ENCODE measurements around the gene GNG13.

Gene GNG13

DNA sequence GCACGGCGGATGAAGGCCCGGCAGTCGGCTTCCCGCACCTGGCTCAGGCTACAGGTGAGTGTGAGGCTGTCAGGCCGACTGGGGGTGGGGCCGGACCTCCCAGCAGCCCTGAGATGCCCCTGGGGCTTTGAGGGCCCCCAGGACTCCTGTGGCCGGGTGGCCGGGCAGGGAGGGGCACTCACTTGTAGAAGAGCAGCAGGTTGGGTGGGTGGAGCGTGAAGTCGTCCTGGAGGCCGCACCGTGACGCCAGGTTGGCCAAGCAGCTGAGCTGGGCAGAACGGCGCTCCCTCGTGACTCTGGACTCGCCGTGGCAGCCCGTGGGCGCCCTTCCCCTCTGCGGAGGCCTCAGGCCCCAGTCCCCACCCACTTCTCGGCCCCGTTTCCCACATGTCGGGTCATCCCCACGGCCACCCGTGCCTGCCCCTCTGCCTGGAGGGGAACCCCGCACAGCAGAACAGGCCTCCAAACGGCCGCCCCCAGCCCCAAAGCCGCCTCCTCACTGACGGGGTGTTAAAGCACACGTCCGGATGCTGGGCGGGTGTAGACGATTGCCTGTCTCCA is 25.2 kb downstream of the GNG13 start:
- ChIA-PET CTCF (interaction anchor here (2.1 kb wide), 1 partner anchor 10 kb away, joined by 9 read pairs; no protein-coding TSS in a partner anchor), POLR2A (no interaction called here)
- TF ChIP-seq, protein P1, sequence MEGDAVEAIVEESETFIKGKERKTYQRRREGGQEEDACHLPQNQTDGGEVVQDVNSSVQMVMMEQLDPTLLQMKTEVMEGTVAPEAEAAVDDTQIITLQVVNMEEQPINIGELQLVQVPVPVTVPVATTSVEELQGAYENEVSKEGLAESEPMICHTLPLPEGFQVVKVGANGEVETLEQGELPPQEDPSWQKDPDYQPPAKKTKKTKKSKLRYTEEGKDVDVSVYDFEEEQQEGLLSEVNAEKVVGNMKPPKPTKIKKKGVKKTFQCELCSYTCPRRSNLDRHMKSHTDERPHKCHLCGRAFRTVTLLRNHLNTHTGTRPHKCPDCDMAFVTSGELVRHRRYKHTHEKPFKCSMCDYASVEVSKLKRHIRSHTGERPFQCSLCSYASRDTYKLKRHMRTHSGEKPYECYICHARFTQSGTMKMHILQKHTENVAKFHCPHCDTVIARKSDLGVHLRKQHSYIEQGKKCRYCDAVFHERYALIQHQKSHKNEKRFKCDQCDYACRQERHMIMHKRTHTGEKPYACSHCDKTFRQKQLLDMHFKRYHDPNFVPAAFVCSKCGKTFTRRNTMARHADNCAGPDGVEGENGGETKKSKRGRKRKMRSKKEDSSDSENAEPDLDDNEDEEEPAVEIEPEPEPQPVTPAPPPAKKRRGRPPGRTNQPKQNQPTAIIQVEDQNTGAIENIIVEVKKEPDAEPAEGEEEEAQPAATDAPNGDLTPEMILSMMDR (IDR thresholded peaks at IDR 0.05; ENCODE audit: insufficient read depth, low read length, missing control alignments), result no peak
- DNase-seq (ENCODE audit: low read depth, low spot score), result no peak
- no peak overlapping the region for H3K4me3 ChIP-seq (ENCODE audit: low read depth, low read length)

DNA sequence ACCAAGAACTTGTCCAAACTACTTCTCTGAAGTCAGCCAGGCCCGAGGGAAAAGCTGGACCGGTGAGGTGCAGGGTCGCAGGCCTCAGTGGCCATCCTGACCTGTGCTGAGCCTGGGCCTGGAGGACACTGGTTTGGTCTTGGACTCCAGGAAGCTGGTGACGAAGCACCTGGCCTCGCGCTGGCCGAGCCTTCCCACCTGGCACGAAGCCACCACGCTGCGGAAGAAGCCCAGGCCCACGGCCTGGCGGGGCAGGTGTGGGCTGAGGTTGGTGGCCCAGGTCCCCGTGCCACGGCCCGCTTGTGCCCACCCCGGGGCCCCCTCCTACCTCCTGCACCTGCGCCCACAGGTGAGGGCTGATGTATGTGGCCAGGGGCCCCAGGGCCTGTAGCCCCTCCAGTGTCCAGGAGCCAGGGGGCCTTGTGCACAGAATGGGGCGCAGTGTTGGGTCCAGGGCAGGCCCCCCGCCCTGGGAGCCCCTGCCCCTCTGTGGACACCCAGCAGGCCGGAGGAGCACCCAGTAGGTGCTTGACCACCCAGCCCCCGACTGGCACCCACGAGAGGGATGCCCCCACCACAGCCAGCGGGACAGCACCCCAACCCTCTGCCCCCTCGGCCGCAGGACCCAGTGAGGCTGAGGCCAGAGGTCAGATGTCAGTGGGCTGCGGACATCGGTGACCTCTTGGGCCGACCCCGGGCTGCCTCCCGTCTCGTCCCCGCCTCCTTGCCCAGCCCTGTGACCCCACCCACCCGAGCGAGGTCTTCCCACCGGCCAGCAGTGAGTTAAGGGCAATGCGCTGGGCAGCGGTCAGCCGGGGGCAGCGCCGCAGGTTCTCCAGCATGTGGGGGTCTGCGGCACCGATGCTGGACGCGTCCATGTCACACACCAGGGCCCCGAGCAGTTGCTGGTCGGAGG is 26.2 kb downstream of the GNG13 start:
- TF ChIP-seq, protein P1 (IDR thresholded peaks at IDR 0.05; ENCODE audit: insufficient read depth, low read length, missing control alignments), result no peak
- no peak for DNase-seq (ENCODE audit: low read depth, low spot score)
- POLR2A ChIA-PET, result no interaction called here
- no peak overlapping the region for H3K4me3 ChIP-seq (ENCODE audit: low read depth, low read length)
- CTCF ChIA-PET, result no interaction called here

DNA sequence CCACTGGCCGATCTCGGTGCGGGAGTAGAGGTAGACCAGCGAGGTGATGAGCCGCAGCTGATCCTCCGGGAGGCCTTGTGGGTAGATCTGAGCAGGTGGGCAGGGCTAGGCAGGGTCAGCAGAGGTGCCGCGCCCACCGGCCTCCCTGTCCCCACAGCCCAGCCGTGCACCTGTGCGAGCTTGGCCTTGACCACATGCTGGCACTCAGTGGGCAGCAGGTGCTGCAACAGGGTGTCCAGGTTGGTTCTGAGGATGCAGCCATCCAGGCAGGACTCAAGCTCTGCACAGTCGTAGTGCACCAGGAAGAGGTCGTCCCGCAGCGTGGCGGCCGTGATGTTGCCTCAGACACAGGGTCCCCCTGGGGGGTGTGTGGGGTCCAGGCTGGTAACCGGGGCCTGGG is 27.6 kb downstream of the GNG13 start:
- no peak for DNase-seq (ENCODE audit: low read depth, low spot score)
- POLR2A ChIA-PET, result interaction anchor here (0.6 kb wide), 1 partner anchor 1192 kb away, joined by 3 read pairs; the partner anchor contains the start of gene RPS2
- CTCF ChIA-PET, result interaction anchor here (1.8 kb wide), 2 partner anchors 12 to 60 kb away, joined by 6 to 8 read pairs; no protein-coding TSS in a partner anchor
- TF ChIP-seq, protein P1 (IDR thresholded peaks at IDR 0.05; ENCODE audit: insufficient read depth, low read length, missing control alignments), result no peak
- H3K4me3 ChIP-seq (ENCODE audit: low read depth, low read length), result no peak overlapping the region

DNA sequence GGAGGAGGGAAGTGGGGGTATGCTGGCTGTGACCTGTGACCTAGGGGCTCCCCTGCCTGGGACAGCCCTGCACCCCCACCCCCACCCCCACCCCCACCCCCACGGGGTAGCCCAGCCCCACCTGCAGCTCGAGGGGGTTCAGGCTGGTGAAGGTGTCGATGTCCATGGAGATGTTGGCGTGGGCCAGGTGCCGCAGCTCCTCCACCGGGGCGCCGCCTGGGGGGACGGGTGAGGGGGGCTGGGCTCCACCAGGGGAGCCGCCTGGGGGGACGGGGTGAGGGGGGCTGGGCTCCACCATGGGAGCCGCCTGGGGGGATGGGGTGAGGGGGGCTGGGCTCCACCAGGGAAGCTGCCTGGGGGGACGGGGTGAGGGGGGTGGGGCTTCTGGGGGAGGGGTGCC is 30.1 kb downstream of the GNG13 start:
- ChIA-PET CTCF (interaction anchor here (0.6 kb wide), 1 partner anchor 29 kb away, joined by 3 read pairs; no protein-coding TSS in a partner anchor), POLR2A (no interaction called here)
- DNase-seq (ENCODE audit: low read depth, low spot score), result no peak

DNA sequence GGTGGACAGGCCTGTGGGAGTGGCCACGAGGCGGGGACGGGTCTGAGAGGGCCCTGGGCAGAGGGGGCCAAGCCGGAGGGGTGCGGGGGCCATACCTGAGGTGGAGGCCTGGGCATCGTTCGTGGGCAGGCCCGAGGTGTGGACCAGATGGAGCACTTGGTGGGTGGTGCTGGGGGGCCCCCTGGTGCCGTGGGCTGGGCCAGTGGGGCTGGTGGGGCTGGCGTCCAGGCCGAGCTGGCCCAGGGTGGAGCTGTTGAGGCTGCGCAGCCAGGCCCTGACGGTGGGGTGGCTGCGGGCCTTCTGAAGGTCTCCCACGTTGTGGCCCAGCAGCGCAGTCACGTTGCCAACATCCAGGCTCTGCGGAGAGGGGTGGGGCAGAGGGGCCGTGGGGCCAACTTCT is 30.6 kb downstream of the GNG13 start:
- no peak overlapping the region for H3K4me3 ChIP-seq (ENCODE audit: low read depth, low read length)
- POLR2A ChIA-PET, result no interaction called here
- TF ChIP-seq, protein P1 (IDR thresholded peaks at IDR 0.05; ENCODE audit: insufficient read depth, low read length, missing control alignments), result no peak
- CTCF ChIA-PET, result interaction anchor here (0.6 kb wide), 1 partner anchor 28 kb away, joined by 3 read pairs; no protein-coding TSS in a partner anchor
- DNase-seq (ENCODE audit: low read depth, low spot score), result no peak

More for the DNA sequence above, 30.1 kb downstream of the GNG13 start:
- no peak overlapping the region for H3K4me3 ChIP-seq (ENCODE audit: low read depth, low read length)
- TF ChIP-seq, protein P1 (IDR thresholded peaks at IDR 0.05; ENCODE audit: insufficient read depth, low read length, missing control alignments), result no peak

DNA sequence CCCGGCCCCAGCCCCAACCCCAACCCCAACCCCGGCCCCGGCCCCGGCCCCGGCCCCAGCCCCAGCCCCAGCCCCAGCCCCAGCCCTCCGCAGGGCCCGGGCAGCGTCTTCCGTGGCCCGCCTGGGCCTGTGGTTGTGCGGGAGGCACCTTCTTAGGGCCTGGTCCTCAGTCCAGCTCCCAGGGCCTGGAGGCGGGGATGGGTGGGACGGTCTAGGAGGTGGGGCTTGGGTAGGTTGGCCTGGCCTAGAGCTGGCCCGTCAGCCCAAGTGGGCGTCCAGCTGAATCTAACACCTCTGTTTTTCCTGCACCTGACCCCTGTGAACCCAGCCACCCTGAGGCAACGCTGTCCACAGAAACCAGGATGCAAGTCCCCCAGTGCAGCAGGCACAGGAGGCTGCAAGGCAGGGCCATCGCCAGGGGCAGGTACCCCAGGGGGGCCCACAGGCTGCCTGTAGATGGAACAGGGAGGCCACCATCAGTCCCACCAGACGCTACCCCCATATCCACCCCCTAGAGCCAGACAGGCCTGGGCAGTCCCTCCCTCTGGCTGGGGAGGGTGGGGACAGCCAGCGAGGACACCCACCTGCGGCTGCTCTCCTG is 31.2 kb downstream of the GNG13 start:
- ChIA-PET CTCF (no interaction called here), POLR2A (no interaction called here)
- no peak overlapping the region for H3K4me3 ChIP-seq (ENCODE audit: low read depth, low read length)
- TF ChIP-seq, protein P1 (IDR thresholded peaks at IDR 0.05; ENCODE audit: insufficient read depth, low read length, missing control alignments), result no peak
- no peak for DNase-seq (ENCODE audit: low read depth, low spot score)
